ENCODE results near the gene CRKL. TPM values are rescaled to one million over a fixed set of nuclear protein-coding genes. Genes with fewer than 3 reads are reported as not detected.

The CRKL gene
- total RNA-seq, result 103 and 118 TPM in 2 replicates

GRCh38 chr22:20916916-20917810 is at the start of gene CRKL:
Gene CRKL, plus strand, starts transcription at chr22:20917407. Its CDS starts 528 bp downstream, at chr22:20917935.

GRCh38 chr22:20966883-20967696 is 49.9 kb downstream of the CRKL start, which contains the start of gene AIFM3:
Gene AIFM3, plus strand, starts transcription at chr22:20967255. Its CDS starts 690 bp downstream, at chr22:20967945.

GRCh38 chr22:20981787-20982562 is 64.8 kb downstream of the CRKL start, which contains the start of gene LZTR1:
Gene LZTR1, plus strand, starts transcription at chr22:20982297. Its CDS starts 75 bp downstream, at chr22:20982372.

GRCh38 chr22:21001601-21002325 is 84.6 kb downstream of the CRKL start, which contains the start of gene THAP7:
Gene THAP7, minus strand, starts transcription at chr22:21002118. Its CDS starts 207 bp downstream, at chr22:21001911.

Other genes starting within 250 kb of the CRKL start
- gene SERPIND1, start 143.3 kb upstream of the CRKL start, total RNA-seq, result not detected in 2 replicates
- gene PI4KA, start 58.6 kb upstream of the CRKL start, total RNA-seq, result 10.9 and 40.2 TPM in 2 replicates
- gene SNAP29, start 58.4 kb upstream of the CRKL start, total RNA-seq, result 8.2 and 10.1 TPM in 2 replicates
- gene AIFM3, start 49.8 kb downstream of the CRKL start, total RNA-seq, result 0.68 and 5.8 TPM in 2 replicates
- 15.4 and 41.1 TPM in 2 replicates for gene LZTR1, start 64.9 kb downstream of the CRKL start, total RNA-seq
- gene THAP7, start 84.7 kb downstream of the CRKL start, total RNA-seq, result 16.7 and 37.3 TPM in 2 replicates
- gene P2RX6, start 97.8 kb downstream of the CRKL start, total RNA-seq, result 0.34 and 0.57 TPM in 2 replicates
- 0.68 and 5.3 TPM in 2 replicates for gene SLC7A4, start 115.2 kb downstream of the CRKL start, total RNA-seq
- gene LRRC74B, start 128.5 kb downstream of the CRKL start, total RNA-seq, result not detected in 2 replicates